B cell (primary cell): Measurements from ENCODE around the gene POT1. TPM values are rescaled to one million over a fixed set of nuclear protein-coding genes. Genes with fewer than 3 reads are reported as not detected.

ENCODE experiments used
- ATAC-seq: fragments of 200-7000 bp; cut with Tn5 transposase; one replicate; pipeline ENCODE4 v1.10.0; 2021; ENCODE audit warnings: low read depth, mild to moderate bottlenecking, moderate number of reproducible peaks, moderate library complexity
- CTCF ChIA-PET: fragments of 350-600 bp; sonication (Branson Sonifier 250); formaldehyde crosslinking; loops from one replicate; lab custom pipeline; 2021; ENCODE audit warnings: antibody characterized with exemption, inconsistent platforms; lab: Charles Lee
- POLR2A ChIA-PET: fragments of 350-600 bp; sonication (Branson Sonifier 250); formaldehyde crosslinking; loops from one replicate; lab custom pipeline; 2021; ENCODE audit warnings: antibody characterized with exemption; lab: Charles Lee
- DNase-seq: peaks from one replicate; pipeline ENCODE4 v3.0.0; 2013
- H2AFZ ChIP-seq: 2 replicates; pipeline ENCODE4 v1.6.1; 2012; ENCODE audit warnings: mild to moderate bottlenecking, low read depth, low read length; ENCODE audit not compliant: insufficient read depth, poor library complexity, severe bottlenecking
- H3K27ac ChIP-seq, 2 donors: 1 replicate in 1 of 2; 2 replicates in 1 of 2; pipeline ENCODE4 v1.5.1; 2012 to 2013; ENCODE audit warnings: low read length in 2 of 2, mild to moderate bottlenecking in 2 of 2, moderate library complexity in 1 of 2
- H3K27me3 ChIP-seq, 4 experiments: fragments of 200-600 bp in 1 of 4; sonication (generic) in 1 of 4; replicated peaks in 1 of 4; 1 replicate in 2 of 4; 2 replicates in 2 of 4; pipeline versions ENCODE4 v1.6.1 to v1.7.0; 2013 to 2016; ENCODE audit warnings: low read length in 3 of 4, mild to moderate bottlenecking in 2 of 4, mixed read lengths in 1 of 4, moderate library complexity in 1 of 4; ENCODE audit not compliant: insufficient read depth in 4 of 4, control insufficient read depth in 3 of 4; ENCODE audit errors: control extremely low read depth in 1 of 4
- H3K36me3 ChIP-seq, 2 experiments: replicated peaks in 1 of 2; 1 replicate in 1 of 2; 2 replicates in 1 of 2; pipeline versions ENCODE4 v1.6.1 to v1.7.1; 2013; ENCODE audit warnings: low read length in 1 of 2; ENCODE audit not compliant: insufficient read depth in 2 of 2, control insufficient read depth in 1 of 2; ENCODE audit errors: control extremely low read depth in 1 of 2, extremely low read depth in 1 of 2
- H3K4me1 ChIP-seq, 2 donors: fragments of 200-600 bp in 1 of 2; sonication (generic) in 1 of 2; 1 replicate in 1 of 2; 2 replicates in 1 of 2; pipeline versions ENCODE4 v1.5.1 to v1.6.1; 2013 to 2017; ENCODE audit warnings: low read length in 2 of 2; ENCODE audit not compliant: control insufficient read depth in 2 of 2, insufficient read depth in 2 of 2
- H3K4me2 ChIP-seq: replicated peaks from 2 replicates; pipeline ENCODE3; 2012; ENCODE audit warnings: mild to moderate bottlenecking, low read depth, low read length; ENCODE audit not compliant: poor library complexity, severe bottlenecking
- H3K4me3 ChIP-seq, 5 experiments: fragments of 200-600 bp in 1 of 5; sonication (generic) in 1 of 5; 1 replicate in 3 of 5; 2 replicates in 2 of 5; pipeline versions ENCODE4 v1.5.1 to v1.7.0; 2011 to 2016; ENCODE audit warnings: low read length in 4 of 5, mild to moderate bottlenecking in 4 of 5, low read depth in 2 of 5, control low read depth in 1 of 5, moderate library complexity in 1 of 5; ENCODE audit not compliant: insufficient read depth in 1 of 5; ENCODE audit errors: control extremely low read depth in 1 of 5, extremely low read depth in 1 of 5
- H3K79me2 ChIP-seq: fragments of 200-600 bp; sonication (generic); one replicate; pipeline ENCODE4 v1.6.0; 2016; ENCODE audit warnings: low read length; ENCODE audit not compliant: control insufficient read depth, insufficient read depth
- H3K9ac ChIP-seq: fragments of 200-600 bp; sonication (generic); 2 replicates; pipeline ENCODE4 v1.6.1; 2017; ENCODE audit warnings: mild to moderate bottlenecking, low read length, moderate library complexity
- H3K9me3 ChIP-seq, 3 donors: one replicate each; pipeline versions ENCODE4 v1.6.1 to v1.7.1; 2013; ENCODE audit warnings: low read length in 2 of 3; ENCODE audit not compliant: control insufficient read depth in 2 of 3, insufficient read depth in 1 of 3; ENCODE audit errors: control extremely low read depth in 1 of 3
- H4K20me1 ChIP-seq: 2 replicates; pipeline ENCODE4 v1.6.0; 2012; ENCODE audit warnings: mild to moderate bottlenecking, low read length; ENCODE audit not compliant: insufficient read depth, control insufficient read depth, poor library complexity, severe bottlenecking
- H3K27ac Mint-ChIP-seq: one replicate; pipeline ENCODE4 v1.8.0; 2021; ENCODE audit warnings: mixed read lengths
- H3K27me3 Mint-ChIP-seq: one replicate; pipeline ENCODE4 v1.8.0; 2021; ENCODE audit warnings: mixed read lengths
- H3K4me1 Mint-ChIP-seq: one replicate; pipeline ENCODE4 v1.8.0; 2021; ENCODE audit warnings: mixed read lengths
- H3K4me3 Mint-ChIP-seq: one replicate; pipeline ENCODE4 v1.8.0; 2021; ENCODE audit warnings: mixed read lengths
- H3K9me3 Mint-ChIP-seq: one replicate; pipeline ENCODE4 v1.8.0; 2022; ENCODE audit warnings: mixed read lengths; ENCODE audit not compliant: insufficient read depth
- EZH2 ChIP-seq: IDR thresholded peaks from 2 replicates; pipeline ENCODE4 v1.6.1; 2012; ENCODE audit warnings: borderline replicate concordance, low read depth, mild to moderate bottlenecking, moderate library complexity, low read length; ENCODE audit not compliant: insufficient read depth, poor library complexity, severe bottlenecking
- WGBS: methylation state at CpG from one replicate; pipeline ENCODE4 v1.1.5; 2013; ENCODE audit warnings: missing lambda C conversion rate; ENCODE audit not compliant: insufficient coverage; 5-methylcytosine and 5-hydroxymethylcytosine counted together
- intact Hi-C: fragments of 100-400 bp; cut with micrococcal nuclease; formaldehyde crosslinking; loops from one replicate; pipeline ENCODE4 v1.10.0; 2022
- polyA plus RNA-seq: library from polyadenylated mRNA; depleted of rRNA; stranded (reverse); fragments of >200 nt; gene quantifications from 2 replicates; pipeline ENCODE4 v1.2.3, GENCODE V29; 2012
- total RNA-seq, 2 donors: library from RNA; stranded (reverse); fragments of 120-200 nt in 1 of 2; gene quantifications; 1 replicate in 1 of 2; 2 replicates in 1 of 2; pipeline versions ENCODE4 v1.2.3 to v1.2.4, GENCODE V29; 2013 to 2022
- TF ChIP-seq, protein P1 (sequence below): fragments of 200-600 bp; IDR thresholded peaks from one replicate; pipeline ENCODE4 v1.8.0; 2022; ENCODE audit warnings: antibody characterized with exemption, mild to moderate bottlenecking

POT1 gene
- total and polyA plus RNA-seq, 2 donors (not counting 1 experiment from before 2014, with no cell fraction given), result 12.2 to 32.3 TPM

DNA sequence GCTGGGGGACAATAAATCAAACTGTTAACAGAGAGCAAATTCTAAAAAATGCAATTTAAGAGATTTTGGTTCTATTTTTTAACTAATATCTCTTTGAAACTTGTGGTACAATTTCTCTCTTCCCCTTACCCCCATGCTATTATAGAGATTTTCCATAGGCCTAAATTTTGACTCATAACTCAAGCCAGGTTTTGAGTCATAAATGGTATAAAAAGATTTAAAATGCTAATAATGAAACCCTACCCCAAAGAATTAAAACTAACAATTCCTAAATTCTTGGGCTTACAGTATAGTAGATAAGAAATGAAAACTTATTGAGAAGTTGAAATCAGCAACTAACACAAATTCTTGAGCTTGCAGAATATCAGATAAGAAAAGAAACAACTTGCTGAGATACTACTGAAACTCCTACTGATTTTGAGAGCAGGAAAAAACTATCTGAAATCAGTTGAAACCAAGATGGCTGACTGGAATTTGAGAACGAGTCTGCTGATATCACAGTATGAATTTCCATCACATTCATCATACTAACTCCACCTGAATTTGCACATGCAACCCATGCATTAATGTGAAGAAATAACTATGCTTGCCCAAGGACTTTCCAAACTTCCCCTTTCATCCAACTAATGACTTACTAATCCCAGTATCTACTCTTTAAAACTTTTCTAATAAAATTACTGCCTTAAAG lies 36.3 kb downstream of the POT1 start:
- intact Hi-C loops, result no loop called here

DNA sequence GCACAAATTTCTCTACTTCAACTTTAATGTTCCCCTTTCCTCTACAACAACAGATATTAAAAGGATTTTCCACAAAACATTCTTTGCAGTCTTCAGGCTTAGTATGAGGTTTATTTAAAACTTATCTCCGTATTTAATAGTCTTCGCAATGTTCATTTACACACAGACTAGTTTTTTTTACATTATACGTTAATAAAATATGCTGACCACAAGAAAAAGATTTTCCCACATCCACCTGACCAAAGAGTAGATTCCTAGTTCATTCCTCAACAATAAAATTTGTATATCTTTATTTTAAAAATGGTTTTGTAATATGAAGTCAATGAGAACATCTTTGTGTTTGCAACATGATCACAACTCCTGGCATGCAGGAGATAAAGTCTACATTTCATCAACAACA lies 42.4 kb downstream of the POT1 start:
- ChIA-PET CTCF (no interaction called here), POLR2A (no interaction called here)
- Histone ChIP-seq H3K27me3 (no peaks in the 10 kb centered on the region), H2AFZ (no peak overlapping the region), H3K4me3 (no peak overlapping the region), H3K9ac (no peak overlapping the region), H3K27ac (no peak overlapping the region), H3K4me2 (no peak overlapping the region), H3K79me2 (no peaks in the 10 kb centered on the region), H4K20me1 (no peaks in the 10 kb centered on the region), H3K4me1 (no peaks in the 10 kb centered on the region), H3K9me3 (no peaks in the 10 kb centered on the region), H3K36me3 (peaks cover 6 to 10% of the 10 kb centered on the region in 2 experiments)
- Mint-ChIP-seq H3K27me3 (no peaks in the 10 kb centered on the region), H3K4me1 (no peaks in the 10 kb centered on the region), H3K27ac (no peak overlapping the region), H3K4me3 (no peak overlapping the region), H3K9me3 (no peaks in the 10 kb centered on the region)
- ATAC-seq (no peak), DNase-seq (no peak)
- intact Hi-C loops, result no loop called here
- TF ChIP-seq, protein P1, sequence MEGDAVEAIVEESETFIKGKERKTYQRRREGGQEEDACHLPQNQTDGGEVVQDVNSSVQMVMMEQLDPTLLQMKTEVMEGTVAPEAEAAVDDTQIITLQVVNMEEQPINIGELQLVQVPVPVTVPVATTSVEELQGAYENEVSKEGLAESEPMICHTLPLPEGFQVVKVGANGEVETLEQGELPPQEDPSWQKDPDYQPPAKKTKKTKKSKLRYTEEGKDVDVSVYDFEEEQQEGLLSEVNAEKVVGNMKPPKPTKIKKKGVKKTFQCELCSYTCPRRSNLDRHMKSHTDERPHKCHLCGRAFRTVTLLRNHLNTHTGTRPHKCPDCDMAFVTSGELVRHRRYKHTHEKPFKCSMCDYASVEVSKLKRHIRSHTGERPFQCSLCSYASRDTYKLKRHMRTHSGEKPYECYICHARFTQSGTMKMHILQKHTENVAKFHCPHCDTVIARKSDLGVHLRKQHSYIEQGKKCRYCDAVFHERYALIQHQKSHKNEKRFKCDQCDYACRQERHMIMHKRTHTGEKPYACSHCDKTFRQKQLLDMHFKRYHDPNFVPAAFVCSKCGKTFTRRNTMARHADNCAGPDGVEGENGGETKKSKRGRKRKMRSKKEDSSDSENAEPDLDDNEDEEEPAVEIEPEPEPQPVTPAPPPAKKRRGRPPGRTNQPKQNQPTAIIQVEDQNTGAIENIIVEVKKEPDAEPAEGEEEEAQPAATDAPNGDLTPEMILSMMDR, result no peak
- no peak for TF ChIP-seq EZH2
- no CpG with 5 or more reads among the region's 3 CpGs for WGBS

More for the DNA sequence above, 36.3 kb downstream of the POT1 start:
- no peak overlapping the region for H2AFZ ChIP-seq
- no peaks in the 10 kb centered on the region for H3K27me3 ChIP-seq
- H3K36me3 ChIP-seq, result peaks cover 13 to 14% of the 10 kb centered on the region in 2 experiments
- no peaks in the 10 kb centered on the region for H3K9me3 ChIP-seq
- Mint-ChIP-seq H3K27me3 (no peaks in the 10 kb centered on the region), H3K27ac (no peak overlapping the region), H3K4me3 (no peak overlapping the region), H3K4me1 (no peaks in the 10 kb centered on the region), H3K9me3 (no peaks in the 10 kb centered on the region)
- TF ChIP-seq, protein P1, result no peak
- TF ChIP-seq EZH2, result no peak
- WGBS, result no CpG with 5 or more reads among the region's 1 CpG
- no peak for DNase-seq
- no peak overlapping the region for H3K4me2 ChIP-seq
- no peak overlapping the region for H3K4me3 ChIP-seq
- H3K4me1 ChIP-seq, result no peaks in the 10 kb centered on the region
- no peak overlapping the region for H3K9ac ChIP-seq
- no peak overlapping the region for H3K27ac ChIP-seq
- H3K79me2 ChIP-seq, result no peaks in the 10 kb centered on the region
- ChIA-PET POLR2A (no interaction called here), CTCF (no interaction called here)
- no peak for ATAC-seq
- H4K20me1 ChIP-seq, result no peaks in the 10 kb centered on the region
